OCI-LY1 (cell line): Measurements from ENCODE around the gene GABRG2.

ENCODE experiments used
- H2AFZ ChIP-seq: fragments of 200-600 bp; sonication (generic), shearing (Covaris generic); 2 replicates; pipeline ENCODE4 v1.6.0; 2014; ENCODE audit warnings: antibody characterized with exemption, mild to moderate bottlenecking, low read length
- H3F3A ChIP-seq: fragments of 200-600 bp; sonication (generic), shearing (Covaris generic); 2 replicates; pipeline ENCODE4 v1.6.0; 2014; ENCODE audit warnings: mild to moderate bottlenecking, antibody characterized with exemption, low read length, moderate library complexity; ENCODE audit not compliant: insufficient read depth
- H3K27ac ChIP-seq: fragments of 200-600 bp; sonication (generic); 2 replicates; pipeline ENCODE4 v1.5.1; 2014; ENCODE audit warnings: low read length, mixed run types, mild to moderate bottlenecking, low read depth; ENCODE audit not compliant: poor library complexity, severe bottlenecking
- H3K27me3 ChIP-seq: fragments of 200-600 bp; sonication (generic); 2 replicates; pipeline ENCODE4 v1.6.0; 2014; ENCODE audit warnings: antibody characterized with exemption, mild to moderate bottlenecking, low read length, moderate library complexity; ENCODE audit not compliant: insufficient read depth
- H3K36me3 ChIP-seq: fragments of 200-600 bp; sonication (generic); 2 replicates; pipeline ENCODE4 v1.6.1; 2014; ENCODE audit warnings: mild to moderate bottlenecking, antibody characterized with exemption, low read length, moderate library complexity, mixed read lengths; ENCODE audit not compliant: insufficient read depth
- H3K4me1 ChIP-seq: fragments of 200-600 bp; sonication (generic); 2 replicates; pipeline ENCODE4 v1.5.1; 2014; ENCODE audit warnings: mild to moderate bottlenecking, low read length, moderate library complexity; ENCODE audit not compliant: insufficient read depth, severe bottlenecking
- H3K4me2 ChIP-seq: fragments of 200-600 bp; sonication (generic), shearing (Covaris generic); 2 replicates; pipeline ENCODE4 v1.6.1; 2014; ENCODE audit warnings: low read length
- H3K4me3 ChIP-seq: fragments of 200-600 bp; sonication (generic); 2 replicates; pipeline ENCODE4 v1.5.1; 2014; ENCODE audit warnings: low read length, low read depth, mild to moderate bottlenecking, mixed read lengths; ENCODE audit not compliant: poor library complexity, severe bottlenecking
- H3K79me2 ChIP-seq: fragments of 200-600 bp; shearing (Covaris generic); 2 replicates; pipeline ENCODE4 v1.6.1; 2016; ENCODE audit warnings: mixed run types, low read length, mixed read lengths; ENCODE audit not compliant: insufficient read depth
- H3K9ac ChIP-seq: fragments of 200-600 bp; sonication (generic), shearing (Covaris generic); 2 replicates; pipeline ENCODE4 v1.6.1; 2014; ENCODE audit warnings: mild to moderate bottlenecking, low read length, mixed read lengths
- H3K9me2 ChIP-seq: fragments of 200-600 bp; sonication (generic), shearing (Covaris generic); 2 replicates; pipeline ENCODE4 v1.6.1; 2014; ENCODE audit warnings: low read depth, mild to moderate bottlenecking, low read length, mixed read lengths
- H3K9me3 ChIP-seq: fragments of 200-600 bp; shearing (Covaris generic); 2 replicates; pipeline ENCODE4 v1.6.1; 2014; ENCODE audit warnings: low read length, mixed read lengths
- H4K20me1 ChIP-seq: fragments of 200-600 bp; sonication (generic), shearing (Covaris generic); 2 replicates; pipeline ENCODE4 v1.6.0; 2016; ENCODE audit warnings: mild to moderate bottlenecking, low read length; ENCODE audit not compliant: insufficient read depth
- CTCF ChIP-seq: fragments of 200-600 bp; sonication (generic), shearing (Covaris generic); IDR thresholded peaks from 2 replicates; pipeline ENCODE4 v1.5.1; 2017; ENCODE audit warnings: mild to moderate bottlenecking, antibody characterized with exemption, low read length, moderate library complexity, mixed read lengths
- EZH2 ChIP-seq: fragments of 200-600 bp; sonication (generic), shearing (Covaris generic); IDR thresholded peaks from 2 replicates; pipeline ENCODE4 v1.8.0; 2017; ENCODE audit warnings: borderline replicate concordance, mixed run types, mild to moderate bottlenecking, antibody characterized with exemption, low read length, moderate library complexity, mixed read lengths

Gene GABRG2

GRCh38 chr5:162078805-162079204, 11.2 kb downstream of the GABRG2 start:
- H3F3A ChIP-seq, result no peaks in the 10 kb centered on the region
- no peaks in the 10 kb centered on the region for H3K4me1 ChIP-seq
- no peak overlapping the region for H2AFZ ChIP-seq
- H3K27ac ChIP-seq, result no peak overlapping the region
- no peaks in the 10 kb centered on the region for H4K20me1 ChIP-seq
- H3K9me2 ChIP-seq, result no peaks in the 10 kb centered on the region
- H3K9ac ChIP-seq, result no peak overlapping the region
- no peak overlapping the region for H3K4me3 ChIP-seq
- H3K4me2 ChIP-seq, result no peak overlapping the region
- H3K36me3 ChIP-seq, result no peaks in the 10 kb centered on the region
- H3K79me2 ChIP-seq, result no peaks in the 10 kb centered on the region
- H3K27me3 ChIP-seq, result no peaks in the 10 kb centered on the region
- TF ChIP-seq EZH2 (no peak), CTCF (no peak)
- H3K9me3 ChIP-seq, result no peaks in the 10 kb centered on the region

- H3K9me2 ChIP-seq, result no peaks in the 10 kb centered on the region
- H4K20me1 ChIP-seq, result no peaks in the 10 kb centered on the region
- H3K27me3 ChIP-seq, result no peaks in the 10 kb centered on the region
- H3K4me1 ChIP-seq, result no peaks in the 10 kb centered on the region
- no peaks in the 10 kb centered on the region for H3K9me3 ChIP-seq
- no peaks in the 10 kb centered on the region for H3K79me2 ChIP-seq
- no peak overlapping the region for H3K27ac ChIP-seq
- H3K9ac ChIP-seq, result no peak overlapping the region
- H2AFZ ChIP-seq, result no peak overlapping the region
- no peak overlapping the region for H3K4me3 ChIP-seq
- H3K4me2 ChIP-seq, result no peak overlapping the region
- no peaks in the 10 kb centered on the region for H3K36me3 ChIP-seq
- no peak for TF ChIP-seq EZH2
- no peak for TF ChIP-seq CTCF
- H3F3A ChIP-seq, result no peaks in the 10 kb centered on the region
Observed at GRCh38 chr5:162091336-162091735, 23.8 kb downstream of the GABRG2 start.

- Histone ChIP-seq H3K79me2 (no peaks in the 10 kb centered on the region), H3K27me3 (no peaks in the 10 kb centered on the region), H3K4me3 (no peak overlapping the region), H3K9ac (no peak overlapping the region), H3K9me3 (no peaks in the 10 kb centered on the region), H3K36me3 (no peaks in the 10 kb centered on the region), H2AFZ (no peak overlapping the region), H4K20me1 (no peaks in the 10 kb centered on the region), H3F3A (no peaks in the 10 kb centered on the region), H3K27ac (no peak overlapping the region), H3K9me2 (no peaks in the 10 kb centered on the region), H3K4me1 (no peaks in the 10 kb centered on the region), H3K4me2 (no peak overlapping the region)
- no peak for TF ChIP-seq EZH2
Observed at GRCh38 chr5:162096448-162096847, 28.9 kb downstream of the GABRG2 start.

- H3K27me3 ChIP-seq, result no peaks in the 10 kb centered on the region
- H3K27ac ChIP-seq, result no peak overlapping the region
- no peak overlapping the region for H2AFZ ChIP-seq
- no peaks in the 10 kb centered on the region for H3K36me3 ChIP-seq
- no peaks in the 10 kb centered on the region for H4K20me1 ChIP-seq
- no peaks in the 10 kb centered on the region for H3K79me2 ChIP-seq
- no peak for TF ChIP-seq EZH2
- no peak for TF ChIP-seq CTCF
- H3K9me3 ChIP-seq, result no peaks in the 10 kb centered on the region
- no peaks in the 10 kb centered on the region for H3F3A ChIP-seq
- H3K4me1 ChIP-seq, result no peaks in the 10 kb centered on the region
- H3K9me2 ChIP-seq, result no peaks in the 10 kb centered on the region
- no peak overlapping the region for H3K4me3 ChIP-seq
- no peak overlapping the region for H3K4me2 ChIP-seq
- H3K9ac ChIP-seq, result no peak overlapping the region
Observed at GRCh38 chr5:162107591-162107990, 40.0 kb downstream of the GABRG2 start.
